ENCODE data around the gene CLCN7. TPM values are rescaled to one million over a fixed set of nuclear protein-coding genes. Genes with fewer than 3 reads are reported as not detected.

Gene CLCN7
- total RNA-seq, 1 donor from 2014 or later = 116 TPM

DNA sequence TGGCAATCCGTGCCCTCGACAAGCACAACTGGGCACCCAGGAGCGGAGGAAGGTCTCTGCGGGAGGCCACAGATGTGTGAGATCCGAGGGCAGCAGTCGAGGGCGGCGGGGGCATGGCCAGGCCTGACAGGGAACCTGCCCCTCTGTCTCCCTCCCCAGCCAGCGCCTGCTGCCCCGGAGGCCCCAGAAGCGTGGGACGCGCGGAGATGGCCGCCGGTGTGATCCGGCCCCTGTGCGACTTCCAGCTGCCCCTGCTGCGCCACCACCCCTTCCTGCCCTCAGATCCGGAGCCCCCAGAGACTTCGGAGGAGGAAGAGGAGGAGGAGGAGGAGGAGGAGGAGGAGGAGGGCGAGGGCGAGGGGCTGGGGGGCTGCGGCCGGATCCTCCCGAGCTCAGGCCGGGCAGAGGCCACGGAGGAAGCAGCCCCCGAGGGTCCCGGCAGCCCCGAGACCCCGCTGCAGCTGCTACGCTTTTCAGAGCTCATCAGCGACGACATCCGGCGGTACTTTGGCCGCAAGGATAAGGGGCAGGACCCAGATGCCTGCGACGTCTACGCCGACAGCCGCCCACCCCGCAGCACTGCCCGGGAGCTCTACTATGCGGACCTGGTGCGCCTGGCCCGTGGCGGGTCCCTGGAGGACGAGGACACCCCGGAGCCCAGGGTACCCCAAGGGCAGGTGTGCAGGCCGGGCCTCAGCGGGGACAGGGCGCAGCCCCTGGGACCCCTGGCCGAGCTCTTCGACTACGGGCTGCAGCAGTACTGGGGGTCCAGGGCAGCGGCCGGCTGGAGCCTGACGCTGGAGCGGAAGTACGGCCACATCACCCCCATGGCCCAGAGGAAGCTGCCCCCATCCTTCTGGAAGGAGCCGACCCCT is 42.2 kb downstream of the CLCN7 start:
- no peaks in the 10 kb centered on the region for H3K36me3 ChIP-seq (ENCODE audit: control insufficient read depth, insufficient read depth, low read length)
- no peak for DNase-seq (ENCODE audit: low read depth)
- TF ChIP-seq, protein P1, sequence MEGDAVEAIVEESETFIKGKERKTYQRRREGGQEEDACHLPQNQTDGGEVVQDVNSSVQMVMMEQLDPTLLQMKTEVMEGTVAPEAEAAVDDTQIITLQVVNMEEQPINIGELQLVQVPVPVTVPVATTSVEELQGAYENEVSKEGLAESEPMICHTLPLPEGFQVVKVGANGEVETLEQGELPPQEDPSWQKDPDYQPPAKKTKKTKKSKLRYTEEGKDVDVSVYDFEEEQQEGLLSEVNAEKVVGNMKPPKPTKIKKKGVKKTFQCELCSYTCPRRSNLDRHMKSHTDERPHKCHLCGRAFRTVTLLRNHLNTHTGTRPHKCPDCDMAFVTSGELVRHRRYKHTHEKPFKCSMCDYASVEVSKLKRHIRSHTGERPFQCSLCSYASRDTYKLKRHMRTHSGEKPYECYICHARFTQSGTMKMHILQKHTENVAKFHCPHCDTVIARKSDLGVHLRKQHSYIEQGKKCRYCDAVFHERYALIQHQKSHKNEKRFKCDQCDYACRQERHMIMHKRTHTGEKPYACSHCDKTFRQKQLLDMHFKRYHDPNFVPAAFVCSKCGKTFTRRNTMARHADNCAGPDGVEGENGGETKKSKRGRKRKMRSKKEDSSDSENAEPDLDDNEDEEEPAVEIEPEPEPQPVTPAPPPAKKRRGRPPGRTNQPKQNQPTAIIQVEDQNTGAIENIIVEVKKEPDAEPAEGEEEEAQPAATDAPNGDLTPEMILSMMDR (IDR thresholded peaks at IDR 0.05; ENCODE audit: insufficient read depth, low read length, poor library complexity, severe bottlenecking) = no peak
- no peak overlapping the region for H3K4me3 ChIP-seq (ENCODE audit: low read depth, low read length)
- peaks cover 34% of the 10 kb centered on the region for H3K27me3 ChIP-seq (ENCODE audit: control insufficient read depth, insufficient read depth, low read length)

DNA sequence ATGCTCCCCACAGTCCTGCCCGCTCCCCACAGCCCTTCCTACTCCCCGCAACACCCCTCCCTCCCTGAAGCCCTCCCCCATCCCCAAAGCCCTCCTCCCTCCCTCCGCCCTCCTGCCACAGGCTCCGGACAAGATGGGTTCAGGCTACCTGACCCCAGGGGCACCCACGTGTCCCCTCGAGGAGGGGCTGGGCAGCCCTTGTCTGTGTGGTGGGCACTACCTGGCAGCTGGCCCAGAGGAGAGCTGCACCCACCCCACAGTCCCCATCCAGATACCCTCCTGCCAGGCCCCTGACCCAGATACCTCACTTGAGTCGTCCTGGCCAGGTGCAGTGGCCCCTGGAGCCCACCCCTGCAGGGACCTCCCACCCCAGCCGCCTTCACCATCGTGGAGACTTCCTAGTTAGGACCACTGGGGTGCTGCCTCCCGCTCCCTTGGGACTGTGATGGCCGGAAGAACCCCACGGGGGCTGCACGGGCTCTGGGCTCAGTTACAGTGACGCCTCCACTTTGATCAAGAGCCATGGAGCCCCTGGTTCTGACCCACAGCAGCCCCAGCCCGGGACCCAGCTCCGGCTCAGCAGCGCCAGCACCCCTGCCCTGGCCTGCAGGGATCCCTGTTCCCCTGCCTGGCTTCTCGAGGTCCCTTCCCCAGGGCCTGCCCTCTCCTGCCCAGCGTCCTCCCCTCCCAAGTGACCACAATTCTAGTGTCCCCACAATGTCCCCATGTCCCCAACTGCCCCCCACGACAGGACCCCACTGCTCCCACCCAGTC is 43.1 kb downstream of the CLCN7 start:
- no peak for DNase-seq (ENCODE audit: low read depth)

DNA sequence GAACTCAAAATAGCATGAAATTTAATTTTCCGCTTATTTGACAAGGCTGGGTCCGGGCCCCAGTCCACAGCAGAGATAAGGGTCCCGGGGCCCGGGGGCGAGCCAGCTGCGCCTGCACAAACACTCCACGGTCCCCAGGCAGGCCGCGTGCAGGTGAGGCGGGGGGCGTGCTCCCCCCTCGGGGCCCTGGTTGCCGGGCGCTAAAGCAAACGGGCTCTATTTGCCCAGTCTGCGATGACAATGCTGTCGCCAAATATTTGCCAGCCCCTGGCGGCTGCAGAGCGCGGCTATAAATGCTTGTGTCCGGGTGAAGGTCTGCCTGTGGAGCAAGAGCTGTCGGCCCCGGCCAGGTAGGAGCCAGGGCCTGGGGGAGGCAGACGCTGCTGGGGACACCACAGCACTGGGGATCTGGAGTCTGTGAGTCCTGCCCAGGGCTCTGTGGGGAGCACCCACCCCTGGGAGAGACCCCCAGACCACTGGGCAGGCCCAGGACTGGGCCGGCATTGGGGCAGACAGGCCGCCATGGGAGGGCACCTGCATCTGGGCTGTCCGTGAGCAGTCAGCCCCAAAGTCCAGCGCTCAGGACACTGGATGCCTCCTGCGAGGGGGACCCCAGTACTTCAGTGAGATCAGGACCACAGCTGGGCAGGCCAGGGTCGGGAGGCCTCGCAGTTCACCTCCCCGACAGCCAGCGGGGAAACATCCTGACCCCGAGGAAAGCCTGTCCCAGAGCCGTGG is 43.9 kb downstream of the CLCN7 start, which contains the start of gene PERCC1:
Gene PERCC1 (plus strand): TSS at position 320 of the 738 bp plus-strand sequence. CDS start 1,516 bp downstream, outside the sequence.
- no peaks in the 10 kb centered on the region for H3K36me3 ChIP-seq (ENCODE audit: control insufficient read depth, insufficient read depth, low read length)
- H3K27me3 ChIP-seq (ENCODE audit: control insufficient read depth, insufficient read depth, low read length) = peaks cover 34% of the 10 kb centered on the region
- no peak within 1 kb of the TSS for H3K4me3 ChIP-seq (ENCODE audit: low read depth, low read length)
- no peak for DNase-seq (ENCODE audit: low read depth)
- TF ChIP-seq, protein P1 (IDR thresholded peaks at IDR 0.05; ENCODE audit: insufficient read depth, low read length, poor library complexity, severe bottlenecking) = no peak

More for the DNA sequence above, 43.1 kb downstream of the CLCN7 start:
- Histone ChIP-seq H3K4me3 (ENCODE audit: low read depth, low read length) (no peak overlapping the region), H3K36me3 (ENCODE audit: control insufficient read depth, insufficient read depth, low read length) (no peaks in the 10 kb centered on the region), H3K27me3 (ENCODE audit: control insufficient read depth, insufficient read depth, low read length) (peaks cover 34% of the 10 kb centered on the region)
- TF ChIP-seq, protein P1 (IDR thresholded peaks at IDR 0.05; ENCODE audit: insufficient read depth, low read length, poor library complexity, severe bottlenecking) = no peak

DNA sequence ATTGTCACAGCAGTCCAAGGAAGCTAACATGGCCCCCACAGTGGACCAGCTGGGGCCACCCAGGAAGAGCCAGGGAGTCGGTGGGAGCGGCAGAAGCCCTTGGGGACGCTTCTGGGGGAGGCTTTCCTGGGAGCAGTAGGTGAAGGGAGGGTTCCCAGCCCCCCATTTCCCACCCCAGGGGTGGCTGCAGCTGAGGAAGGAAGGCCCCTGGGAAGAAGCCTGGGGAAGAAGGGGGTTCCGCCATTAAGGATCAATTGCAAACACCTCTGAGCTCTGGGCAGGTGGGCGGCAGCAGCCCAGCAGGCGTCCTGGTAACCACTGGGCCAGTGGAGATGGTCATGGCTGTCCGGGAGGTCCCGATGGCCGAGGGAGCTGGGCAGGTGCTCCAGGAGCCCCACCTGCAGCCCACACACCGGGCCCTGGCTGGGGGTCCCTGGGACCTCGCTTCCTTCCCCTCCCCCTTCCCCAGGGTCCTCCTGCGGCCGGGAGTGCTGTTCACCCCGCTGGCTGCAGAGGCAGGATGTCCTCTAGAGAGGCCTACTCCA is 44.5 kb downstream of the CLCN7 start:
- peaks cover 34% of the 10 kb centered on the region for H3K27me3 ChIP-seq (ENCODE audit: control insufficient read depth, insufficient read depth, low read length)
- TF ChIP-seq, protein P1 (IDR thresholded peaks at IDR 0.05; ENCODE audit: insufficient read depth, low read length, poor library complexity, severe bottlenecking) = no peak
- H3K4me3 ChIP-seq (ENCODE audit: low read depth, low read length) = no peak overlapping the region
- H3K36me3 ChIP-seq (ENCODE audit: control insufficient read depth, insufficient read depth, low read length) = no peaks in the 10 kb centered on the region
- DNase-seq (ENCODE audit: low read depth) = no peak

DNA sequence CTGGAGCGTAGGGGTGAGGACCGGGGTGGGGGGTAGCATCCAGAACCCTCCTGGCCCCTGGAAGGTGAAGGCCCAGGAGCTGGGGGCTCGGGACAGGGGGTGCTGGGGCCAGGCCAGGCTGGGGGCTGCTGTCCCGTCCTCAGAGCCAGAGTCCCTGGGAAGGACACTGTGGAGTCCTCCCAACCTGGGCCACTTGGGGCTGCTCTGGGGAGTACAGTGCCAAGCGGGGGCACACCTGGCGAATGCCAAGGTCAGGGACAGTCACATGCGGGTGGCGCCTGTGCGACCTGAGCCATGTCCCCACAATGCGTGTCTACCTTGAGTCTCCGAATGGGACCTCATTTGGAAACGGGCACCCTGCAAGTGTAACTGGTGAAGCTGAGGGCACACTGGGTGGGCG is 45.2 kb downstream of the CLCN7 start:
- Histone ChIP-seq H3K27me3 (ENCODE audit: control insufficient read depth, insufficient read depth, low read length) (peaks cover 34% of the 10 kb centered on the region), H3K36me3 (ENCODE audit: control insufficient read depth, insufficient read depth, low read length) (no peaks in the 10 kb centered on the region), H3K4me3 (ENCODE audit: low read depth, low read length) (no peak overlapping the region)
- no peak for DNase-seq (ENCODE audit: low read depth)
- TF ChIP-seq, protein P1 (IDR thresholded peaks at IDR 0.05; ENCODE audit: insufficient read depth, low read length, poor library complexity, severe bottlenecking) = no peak

Data from kidney epithelial cell (primary cell).